ENCODE results near the gene CSH1.

The CSH1 gene

DNA sequence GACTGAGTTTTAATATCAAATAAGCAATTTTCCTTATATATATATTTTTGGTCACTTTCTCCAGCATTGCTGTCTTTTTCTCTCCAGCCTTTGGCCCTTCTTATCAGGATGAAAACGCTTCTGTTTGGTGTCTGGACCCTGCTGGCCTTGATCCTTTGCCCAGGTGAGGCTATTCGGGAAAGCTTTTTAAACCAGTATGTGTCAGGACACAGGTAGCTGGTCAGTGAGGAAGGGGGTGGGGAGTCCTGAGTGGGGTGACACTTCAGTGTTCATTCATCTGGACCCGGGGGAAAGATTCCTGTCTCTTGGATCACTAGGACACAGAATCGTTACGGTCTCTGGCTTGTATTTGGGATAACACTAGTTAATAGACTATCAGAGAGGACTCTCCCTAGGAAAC is 41.7 kb downstream of the CSH1 start:
- no peaks in the 10 kb centered on the region for H3K4me1 Mint-ChIP-seq
- H3K4me3 Mint-ChIP-seq: no peak overlapping the region
- H3K36me3 Mint-ChIP-seq (ENCODE audit: low read depth): no peaks in the 10 kb centered on the region
- no peak for DNase-seq
- H3K27ac Mint-ChIP-seq: no peak overlapping the region
- TF ChIP-seq, protein P1, sequence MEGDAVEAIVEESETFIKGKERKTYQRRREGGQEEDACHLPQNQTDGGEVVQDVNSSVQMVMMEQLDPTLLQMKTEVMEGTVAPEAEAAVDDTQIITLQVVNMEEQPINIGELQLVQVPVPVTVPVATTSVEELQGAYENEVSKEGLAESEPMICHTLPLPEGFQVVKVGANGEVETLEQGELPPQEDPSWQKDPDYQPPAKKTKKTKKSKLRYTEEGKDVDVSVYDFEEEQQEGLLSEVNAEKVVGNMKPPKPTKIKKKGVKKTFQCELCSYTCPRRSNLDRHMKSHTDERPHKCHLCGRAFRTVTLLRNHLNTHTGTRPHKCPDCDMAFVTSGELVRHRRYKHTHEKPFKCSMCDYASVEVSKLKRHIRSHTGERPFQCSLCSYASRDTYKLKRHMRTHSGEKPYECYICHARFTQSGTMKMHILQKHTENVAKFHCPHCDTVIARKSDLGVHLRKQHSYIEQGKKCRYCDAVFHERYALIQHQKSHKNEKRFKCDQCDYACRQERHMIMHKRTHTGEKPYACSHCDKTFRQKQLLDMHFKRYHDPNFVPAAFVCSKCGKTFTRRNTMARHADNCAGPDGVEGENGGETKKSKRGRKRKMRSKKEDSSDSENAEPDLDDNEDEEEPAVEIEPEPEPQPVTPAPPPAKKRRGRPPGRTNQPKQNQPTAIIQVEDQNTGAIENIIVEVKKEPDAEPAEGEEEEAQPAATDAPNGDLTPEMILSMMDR (IDR thresholded peaks at IDR 0.05): no peak
- peaks cover 82% of the 10 kb centered on the region for H3K27me3 Mint-ChIP-seq (ENCODE audit: low read depth, poor library complexity)
- H3K9me3 Mint-ChIP-seq: peaks cover 2% of the 10 kb centered on the region

GRCh38 chr17:63853260-63853659 is 43.1 kb downstream of the CSH1 start:
- Mint-ChIP-seq H3K9me3 (peaks cover 17% of the 10 kb centered on the region), H3K27ac (no peak overlapping the region), H3K4me3 (no peak overlapping the region), H3K4me1 (no peaks in the 10 kb centered on the region), H3K27me3 (ENCODE audit: low read depth, poor library complexity) (peaks cover 82% of the 10 kb centered on the region), H3K36me3 (ENCODE audit: low read depth) (peaks cover 6% of the 10 kb centered on the region)
- TF ChIP-seq, protein P1 (IDR thresholded peaks at IDR 0.05): no peak
- no peak for DNase-seq

DNA sequence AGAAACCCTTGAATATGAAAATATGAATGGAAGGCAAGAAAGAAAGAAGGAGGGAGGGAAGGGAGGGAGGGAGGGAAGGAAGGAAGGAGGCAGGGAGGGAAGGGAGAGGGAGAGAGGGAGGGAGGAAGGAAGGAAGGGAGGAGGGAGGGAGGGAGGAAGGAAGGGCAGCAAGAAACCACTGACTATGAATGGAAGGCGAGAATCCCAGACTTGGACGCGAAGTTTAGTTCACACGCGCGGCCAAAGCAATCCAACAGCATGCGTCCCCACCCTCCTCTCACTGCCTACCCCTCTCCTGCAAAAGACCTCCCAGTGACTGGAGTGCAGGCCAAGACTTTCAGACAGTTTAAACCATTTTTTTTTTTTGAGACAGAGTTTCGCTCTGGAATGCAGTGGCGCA is 46.0 kb downstream of the CSH1 start:
- peaks cover 92% of the 10 kb centered on the region for H3K27me3 Mint-ChIP-seq (ENCODE audit: low read depth, poor library complexity)
- H3K4me3 Mint-ChIP-seq: no peak overlapping the region
- H3K27ac Mint-ChIP-seq: no peak overlapping the region
- no peak for DNase-seq
- peaks cover 11% of the 10 kb centered on the region for H3K36me3 Mint-ChIP-seq (ENCODE audit: low read depth)
- H3K9me3 Mint-ChIP-seq: peaks cover 25% of the 10 kb centered on the region
- H3K4me1 Mint-ChIP-seq: no peaks in the 10 kb centered on the region
- TF ChIP-seq, protein P1 (IDR thresholded peaks at IDR 0.05): no peak

GRCh38 chr17:63848834-63849689 is 47.3 kb downstream of the CSH1 start:
- Mint-ChIP-seq H3K4me3 (peak overlapping the region; percentile 77), H3K36me3 (ENCODE audit: low read depth) (peaks cover 11% of the 10 kb centered on the region)

DNA sequence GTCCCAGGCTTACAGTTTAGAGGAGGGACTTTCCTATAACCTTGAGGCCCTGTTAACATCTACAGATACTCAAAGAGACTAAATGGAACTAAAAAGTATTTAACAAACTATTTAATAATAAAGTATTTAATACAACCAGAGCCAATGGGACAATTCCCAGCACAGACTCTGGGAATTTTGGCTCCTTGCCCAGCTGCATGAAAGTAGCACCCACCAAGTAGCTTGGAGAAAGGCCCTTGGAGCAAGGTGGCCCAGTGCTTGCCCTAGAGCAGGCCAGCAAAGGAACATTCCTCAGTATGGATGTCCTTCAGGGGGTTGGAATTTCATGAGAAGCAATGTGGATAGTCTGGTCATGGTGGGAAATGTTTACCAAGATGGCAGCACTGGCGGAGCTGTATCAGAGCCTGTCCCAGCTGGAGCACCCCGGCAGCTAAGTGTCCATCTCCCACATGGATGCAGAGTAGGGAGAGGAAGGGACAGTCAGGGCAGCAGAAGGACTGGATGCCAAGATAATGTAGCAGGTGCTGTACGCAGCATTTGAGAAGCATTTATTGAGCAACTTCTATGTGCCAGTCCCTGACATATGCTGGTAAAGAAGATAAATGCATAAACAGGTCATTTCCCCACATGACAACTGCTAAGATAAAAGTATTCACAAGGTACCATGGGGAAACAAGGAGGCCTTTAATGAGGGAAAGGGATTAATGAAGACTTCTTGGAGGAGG is 48.7 kb downstream of the CSH1 start:
- TF ChIP-seq, protein P1 (IDR thresholded peaks at IDR 0.05): no peak
- H3K36me3 Mint-ChIP-seq (ENCODE audit: low read depth): peaks cover 11% of the 10 kb centered on the region
- no peak overlapping the region for H3K27ac Mint-ChIP-seq
- H3K27me3 Mint-ChIP-seq (ENCODE audit: low read depth, poor library complexity): peaks cover 84% of the 10 kb centered on the region
- peaks cover 25% of the 10 kb centered on the region for H3K9me3 Mint-ChIP-seq
- peaks cover 10% of the 10 kb centered on the region for H3K4me1 Mint-ChIP-seq
- H3K4me3 Mint-ChIP-seq: no peak overlapping the region
- DNase-seq: no peak

More at GRCh38 chr17:63848834-63849689, 47.3 kb downstream of the CSH1 start:
- Mint-ChIP-seq H3K27ac (peak overlapping the region; percentile 96), H3K27me3 (ENCODE audit: low read depth, poor library complexity) (peaks cover 93% of the 10 kb centered on the region), H3K9me3 (peaks cover 25% of the 10 kb centered on the region), H3K4me1 (peaks cover 4% of the 10 kb centered on the region)
- peak; percentile 87 for DNase-seq
- TF ChIP-seq, protein P1 (IDR thresholded peaks at IDR 0.05): peak; percentile 47

Data from nephron progenitor cell (in vitro differentiated cells).